Activated CD8-positive, alpha-beta T cell treated with anti-CD3 and anti-CD28 coated beads for 36 hours (primary cell): Measurements from ENCODE around the gene MFSD6. TPM values are rescaled to one million over a fixed set of nuclear protein-coding genes. Genes with fewer than 3 reads are reported as not detected.

ENCODE experiments used
- ATAC-seq: fragments of 200-7000 bp; cut with Tn5 transposase; one replicate; pipeline ENCODE4 v1.10.0; 2021; ENCODE audit warnings: mild to moderate bottlenecking, moderate library complexity
- CTCF ChIA-PET: fragments of 350-600 bp; sonication (Branson Sonifier 250); formaldehyde crosslinking; loops from one replicate; lab custom pipeline; 2021; ENCODE audit warnings: antibody characterized with exemption; lab: Charles Lee
- POLR2A ChIA-PET: fragments of 350-600 bp; sonication (Branson Sonifier 250); formaldehyde crosslinking; loops from one replicate; lab custom pipeline; 2021; ENCODE audit warnings: antibody characterized with exemption; lab: Charles Lee
- DNase-seq: peaks from one replicate; pipeline ENCODE4 v3.0.0-alpha.2; 2020
- H3K27ac Mint-ChIP-seq: one replicate; pipeline ENCODE4 v1.8.0; 2021; ENCODE audit warnings: mild to moderate bottlenecking, mixed read lengths
- H3K27me3 Mint-ChIP-seq: one replicate; pipeline ENCODE4 v1.8.0; 2021; ENCODE audit warnings: mixed read lengths
- H3K36me3 Mint-ChIP-seq: one replicate; pipeline ENCODE4 v1.8.0; 2021; ENCODE audit warnings: low read depth, mixed read lengths
- H3K4me1 Mint-ChIP-seq: one replicate; pipeline ENCODE4 v1.8.0; 2021; ENCODE audit warnings: low read depth, mixed read lengths
- H3K4me3 Mint-ChIP-seq: one replicate; pipeline ENCODE4 v1.8.0; 2021; ENCODE audit warnings: mild to moderate bottlenecking, moderate library complexity, mixed read lengths
- H3K9me3 Mint-ChIP-seq: one replicate; pipeline ENCODE4 v1.8.0; 2021; ENCODE audit warnings: mixed read lengths
- CTCF ChIP-seq: fragments of 200-600 bp; IDR thresholded peaks from one replicate; pipeline ENCODE4 v1.8.0; 2022; ENCODE audit warnings: antibody characterized with exemption, mild to moderate bottlenecking
- intact Hi-C: fragments of 100-400 bp; cut with micrococcal nuclease; formaldehyde crosslinking; loops from one replicate; pipeline ENCODE4 v1.10.0; 2022
- total RNA-seq, 2 experiments: library from RNA; stranded (reverse); gene quantifications; one replicate each; pipeline ENCODE4 v1.2.3, GENCODE V29; 2021

The MFSD6 gene
- total RNA-seq, 2 experiments from 2014 or later, result 31.5 to 32.8 TPM

GRCh38 chr2:190457256-190457655 lies 49.1 kb downstream of the MFSD6 start:
- Mint-ChIP-seq H3K4me3 (no peak overlapping the region), H3K27me3 (no peaks in the 10 kb centered on the region), H3K36me3 (peaks cover 40% of the 10 kb centered on the region), H3K4me1 (peaks cover 43% of the 10 kb centered on the region), H3K27ac (no peak overlapping the region), H3K9me3 (peaks cover 2% of the 10 kb centered on the region)
- intact Hi-C loops, result no loop called here
- ChIA-PET CTCF (interaction anchor here (2.1 kb wide), 1 partner anchor 24 kb away, joined by 4 read pairs; no protein-coding TSS in a partner anchor), POLR2A (no interaction called here)
- ATAC-seq, result no peak
- DNase-seq, result no peak
- no peak for TF ChIP-seq CTCF

DNA sequence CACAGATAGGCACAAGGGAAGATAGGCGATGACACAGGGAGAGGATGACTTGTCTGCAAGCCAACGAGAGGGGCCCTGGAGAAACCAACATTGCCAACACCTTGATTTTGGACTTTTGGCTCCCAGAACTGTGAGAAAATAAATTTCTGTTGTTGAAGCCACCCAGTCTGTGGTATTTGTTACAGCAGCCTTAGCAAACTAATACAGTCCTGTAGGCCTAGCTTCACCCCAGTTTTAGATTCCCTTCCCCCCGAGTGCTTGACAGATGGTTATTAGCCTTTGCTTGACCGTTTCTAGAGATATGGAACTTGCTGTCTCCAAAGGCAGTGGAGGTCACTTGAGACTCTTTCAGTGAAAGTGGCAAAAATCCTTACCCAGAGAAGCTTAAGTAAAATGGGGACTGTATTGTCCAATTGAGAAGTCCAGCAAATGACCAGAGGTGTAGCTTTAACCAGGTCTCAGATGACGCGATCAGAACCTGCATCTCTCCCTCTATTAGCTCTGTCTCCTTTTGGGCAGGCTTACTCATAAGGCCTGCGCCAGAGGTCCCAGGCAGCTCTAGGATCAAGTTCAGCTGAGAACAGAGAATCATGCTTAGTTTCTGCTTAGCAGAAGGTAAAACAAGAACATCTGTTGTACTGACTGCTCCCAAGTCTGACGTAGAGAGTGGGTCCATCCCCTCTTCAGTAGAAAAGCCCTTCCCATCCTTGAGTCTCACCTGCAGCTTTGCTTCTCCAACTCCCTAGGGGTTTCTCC lies 50.4 kb downstream of the MFSD6 start:
- ATAC-seq (no peak), DNase-seq (no peak)
- peaks cover 1% of the 10 kb centered on the region for H3K9me3 Mint-ChIP-seq
- peaks cover 34% of the 10 kb centered on the region for H3K36me3 Mint-ChIP-seq
- peaks cover 42% of the 10 kb centered on the region for H3K4me1 Mint-ChIP-seq
- ChIA-PET CTCF (interaction anchor here (0.6 kb wide), 1 partner anchor 34 kb away, joined by 3 read pairs; no protein-coding TSS in a partner anchor), POLR2A (no interaction called here)
- H3K27ac Mint-ChIP-seq, result no peak overlapping the region
- H3K4me3 Mint-ChIP-seq, result no peak overlapping the region
- no peak for TF ChIP-seq CTCF
- H3K27me3 Mint-ChIP-seq, result no peaks in the 10 kb centered on the region
- intact Hi-C loops, result no loop called here

DNA sequence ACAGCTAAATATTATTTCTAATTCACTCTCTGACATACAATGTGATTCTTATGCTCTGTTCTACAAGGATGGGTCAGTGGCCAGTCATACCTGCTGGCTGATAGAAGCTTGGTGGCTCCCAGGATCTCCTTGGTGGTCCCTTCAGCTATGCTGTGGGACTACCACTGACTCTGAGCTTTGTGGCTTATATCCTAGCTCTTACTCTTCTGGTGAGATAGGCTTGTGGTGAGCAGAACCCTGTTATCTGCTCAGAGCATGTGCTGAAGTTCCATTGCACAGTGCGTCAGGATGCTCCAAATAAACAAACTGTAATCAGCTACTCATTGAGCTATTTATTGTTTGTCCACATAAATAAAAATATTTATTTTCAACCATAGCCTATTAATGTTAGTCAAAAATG lies 51.7 kb downstream of the MFSD6 start:
- ChIA-PET CTCF (interaction anchor here (1.3 to 1.5 kb wide), 2 partner anchors 24 to 26 kb away, joined by 3 to 4 read pairs; no protein-coding TSS in a partner anchor), POLR2A (no interaction called here)
- ATAC-seq (no peak), DNase-seq (no peak)
- Mint-ChIP-seq H3K9me3 (no peaks in the 10 kb centered on the region), H3K36me3 (peaks cover 28% of the 10 kb centered on the region), H3K27me3 (no peaks in the 10 kb centered on the region), H3K4me1 (peaks cover 49% of the 10 kb centered on the region), H3K4me3 (no peak overlapping the region), H3K27ac (no peak overlapping the region)
- intact Hi-C loops, result no loop called here
- TF ChIP-seq CTCF, result no peak

DNA sequence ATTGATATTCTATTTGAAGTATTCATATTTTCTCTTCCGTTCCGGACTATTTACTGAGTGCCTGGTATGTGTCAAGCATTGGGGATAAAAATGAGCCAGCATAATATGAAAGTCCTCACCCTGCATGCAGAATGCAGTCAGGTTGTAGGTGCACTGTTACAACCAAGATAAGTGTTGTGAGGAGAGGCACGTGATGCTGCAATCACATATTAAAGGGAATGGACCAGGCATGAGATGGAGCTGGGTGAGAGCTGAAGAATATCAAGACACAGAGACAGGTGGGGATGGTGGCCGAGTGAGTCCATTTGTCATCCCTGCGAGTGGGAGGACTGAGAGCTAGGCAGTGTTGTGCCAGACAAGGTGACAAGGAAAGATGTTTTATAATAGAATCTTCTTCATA lies 52.3 kb downstream of the MFSD6 start:
- intact Hi-C loops, result no loop called here
- no peak for DNase-seq
- Mint-ChIP-seq H3K36me3 (peaks cover 28% of the 10 kb centered on the region), H3K4me1 (peaks cover 50% of the 10 kb centered on the region), H3K4me3 (no peak overlapping the region), H3K27ac (no peak overlapping the region), H3K9me3 (no peaks in the 10 kb centered on the region), H3K27me3 (no peaks in the 10 kb centered on the region)
- ChIA-PET POLR2A (interaction anchor here (1.1 to 1.4 kb wide), 2 partner anchors 10 to 225 kb away, joined by 3 to 4 read pairs; no protein-coding TSS in a partner anchor), CTCF (interaction anchor here (1.3 to 1.5 kb wide), 2 partner anchors 25 to 27 kb away, joined by 3 to 4 read pairs; no protein-coding TSS in a partner anchor)
- no peak for TF ChIP-seq CTCF
- no peak for ATAC-seq

DNA sequence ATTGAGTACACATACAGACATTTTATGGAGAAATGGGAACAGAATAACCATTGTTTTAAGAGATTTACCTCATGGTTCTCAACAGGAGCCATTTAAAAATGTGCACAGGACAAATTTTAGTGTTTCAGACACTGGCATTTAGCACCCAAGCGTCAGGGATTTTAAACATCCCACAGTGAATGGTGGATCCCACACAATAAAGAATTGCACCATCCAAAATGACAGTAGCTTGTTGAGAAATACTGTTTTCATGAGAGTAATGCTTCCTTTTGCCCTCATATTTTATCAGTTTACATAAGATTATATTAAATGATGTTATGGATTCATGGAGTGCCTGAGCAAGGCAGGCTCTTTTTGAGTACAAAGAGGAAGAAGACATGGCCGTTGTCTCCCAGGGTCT lies 54.0 kb downstream of the MFSD6 start:
- H3K4me1 Mint-ChIP-seq, result peaks cover 57% of the 10 kb centered on the region
- H3K27me3 Mint-ChIP-seq, result no peaks in the 10 kb centered on the region
- ChIA-PET CTCF (interaction anchor here (1.2 to 1.5 kb wide), 2 partner anchors 10 to 16 kb away, joined by 3 to 5 read pairs; no protein-coding TSS in a partner anchor), POLR2A (interaction anchor here (1.3 kb wide), 1 partner anchor 12 kb away, joined by 3 read pairs; no protein-coding TSS in a partner anchor)
- no peaks in the 10 kb centered on the region for H3K9me3 Mint-ChIP-seq
- DNase-seq (no peak), ATAC-seq (no peak)
- peaks cover 24% of the 10 kb centered on the region for H3K36me3 Mint-ChIP-seq
- intact Hi-C loops, result no loop called here
- no peak overlapping the region for H3K4me3 Mint-ChIP-seq
- H3K27ac Mint-ChIP-seq, result no peak overlapping the region
- TF ChIP-seq CTCF, result no peak
